ENCODE results near the gene GRID1.
A peak's percentile ranks its signal among the peaks of the same experiment; 100 is the strongest.

Gene GRID1

GRCh38 chr10:86319676-86320075 is 46.9 kb downstream of the GRID1 start:
- no peak overlapping the region for H3K4ac ChIP-seq (ENCODE audit: low read depth, low read length)
- H3K18ac ChIP-seq (ENCODE audit: low read length) = no peak overlapping the region
- H3K4me1 ChIP-seq (ENCODE audit: control insufficient read depth, low read depth, low read length) = no peaks in the 10 kb centered on the region
- no peak overlapping the region for H3K27ac ChIP-seq (ENCODE audit: low read depth, low read length)
- no peak overlapping the region for H3K4me2 ChIP-seq (ENCODE audit: low read length)
- H3K79me2 ChIP-seq (ENCODE audit: control insufficient read depth, insufficient read depth, low read length) = no peaks in the 10 kb centered on the region
- H3K23ac ChIP-seq (ENCODE audit: low read length) = no peak overlapping the region
- no peak for DNase-seq
- no peaks in the 10 kb centered on the region for H3K27me3 ChIP-seq (ENCODE audit: insufficient read depth, low read length, poor library complexity)
- H2AK5ac ChIP-seq (ENCODE audit: low read length) = no peak overlapping the region
- H3K4me3 ChIP-seq (ENCODE audit: low read length) = no peak overlapping the region
- H3K56ac ChIP-seq (ENCODE audit: low read length) = no peak overlapping the region
- H3K36me3 ChIP-seq (ENCODE audit: control insufficient read depth, insufficient read depth, low read length) = no peaks in the 10 kb centered on the region
- H4K8ac ChIP-seq (ENCODE audit: low read depth, low read length) = no peak overlapping the region
- no peak overlapping the region for H2BK15ac ChIP-seq (replicated peaks; ENCODE audit: low read depth)
- no peak overlapping the region for H2BK120ac ChIP-seq (ENCODE audit: low read depth, low read length)
- no peak overlapping the region for H2BK5ac ChIP-seq (ENCODE audit: low read length)
- H3K79me1 ChIP-seq (ENCODE audit: low read length) = no peaks in the 10 kb centered on the region
- H3K9ac ChIP-seq (ENCODE audit: low read length) = no peak overlapping the region
- no CpG with 5 or more reads among the region's 4 CpGs for WGBS (ENCODE audit: extremely low coverage, insufficient coverage, low lambda C conversion rate)
- H4K5ac ChIP-seq (ENCODE audit: low read length) = no peak overlapping the region

- Histone ChIP-seq H3K23ac (ENCODE audit: low read length) (no peak overlapping the region), H4K8ac (ENCODE audit: low read depth, low read length) (no peak overlapping the region), H3K18ac (ENCODE audit: low read length) (no peak overlapping the region), H4K5ac (ENCODE audit: low read length) (no peak overlapping the region), H2BK5ac (ENCODE audit: low read length) (no peak overlapping the region), H2AK5ac (ENCODE audit: low read length) (no peak overlapping the region), H3K4me1 (ENCODE audit: control insufficient read depth, low read depth, low read length) (no peaks in the 10 kb centered on the region), H3K36me3 (ENCODE audit: control insufficient read depth, insufficient read depth, low read length) (no peaks in the 10 kb centered on the region), H3K79me2 (ENCODE audit: control insufficient read depth, insufficient read depth, low read length) (no peaks in the 10 kb centered on the region), H3K4ac (ENCODE audit: low read depth, low read length) (no peak overlapping the region), H3K4me2 (ENCODE audit: low read length) (no peak overlapping the region), H3K27me3 (ENCODE audit: insufficient read depth, low read length, poor library complexity) (no peaks in the 10 kb centered on the region), H2BK120ac (ENCODE audit: low read depth, low read length) (no peak overlapping the region), H3K9ac (ENCODE audit: low read length) (no peak overlapping the region), H3K27ac (ENCODE audit: low read depth, low read length) (no peak overlapping the region), H2BK15ac (replicated peaks; ENCODE audit: low read depth) (no peak overlapping the region), H3K79me1 (ENCODE audit: low read length) (no peaks in the 10 kb centered on the region), H3K4me3 (ENCODE audit: low read length) (no peak overlapping the region), H3K56ac (ENCODE audit: low read length) (no peak overlapping the region)
- DNase-seq = peak; percentile 23
- no CpG with 5 or more reads among the region's 4 CpGs for WGBS (ENCODE audit: extremely low coverage, insufficient coverage, low lambda C conversion rate)
These were observed 48.5 kb downstream of the GRID1 start for GRCh38 chr10:86317949-86318725.

- H4K5ac ChIP-seq (ENCODE audit: low read length) = no peak overlapping the region
- H3K4ac ChIP-seq (ENCODE audit: low read depth, low read length) = no peak overlapping the region
- WGBS (ENCODE audit: extremely low coverage, insufficient coverage, low lambda C conversion rate) = no CpG with 5 or more reads among the region's 5 CpGs
- H3K18ac ChIP-seq (ENCODE audit: low read length) = no peak overlapping the region
- H3K4me3 ChIP-seq (ENCODE audit: low read length) = no peak overlapping the region
- no peak overlapping the region for H2BK5ac ChIP-seq (ENCODE audit: low read length)
- H4K8ac ChIP-seq (ENCODE audit: low read depth, low read length) = no peak overlapping the region
- no peaks in the 10 kb centered on the region for H3K79me2 ChIP-seq (ENCODE audit: control insufficient read depth, insufficient read depth, low read length)
- no peak overlapping the region for H3K9ac ChIP-seq (ENCODE audit: low read length)
- no peaks in the 10 kb centered on the region for H3K79me1 ChIP-seq (ENCODE audit: low read length)
- no peak overlapping the region for H2BK15ac ChIP-seq (replicated peaks; ENCODE audit: low read depth)
- H3K23ac ChIP-seq (ENCODE audit: low read length) = no peak overlapping the region
- H3K4me1 ChIP-seq (ENCODE audit: control insufficient read depth, low read depth, low read length) = no peaks in the 10 kb centered on the region
- no peak for DNase-seq
- H3K27ac ChIP-seq (ENCODE audit: low read depth, low read length) = no peak overlapping the region
- H3K4me2 ChIP-seq (ENCODE audit: low read length) = no peak overlapping the region
- H3K36me3 ChIP-seq (ENCODE audit: control insufficient read depth, insufficient read depth, low read length) = no peaks in the 10 kb centered on the region
- H2BK120ac ChIP-seq (ENCODE audit: low read depth, low read length) = no peak overlapping the region
- H2AK5ac ChIP-seq (ENCODE audit: low read length) = no peak overlapping the region
- H3K56ac ChIP-seq (ENCODE audit: low read length) = no peak overlapping the region
- no peaks in the 10 kb centered on the region for H3K27me3 ChIP-seq (ENCODE audit: insufficient read depth, low read length, poor library complexity)
These were observed 49.6 kb downstream of the GRID1 start for GRCh38 chr10:86316990-86317389.

GRCh38 chr10:86316274-86316835 is 50.2 kb downstream of the GRID1 start:
- H3K27me3 ChIP-seq (ENCODE audit: insufficient read depth, low read length, poor library complexity) = no peaks in the 10 kb centered on the region
- H3K18ac ChIP-seq (ENCODE audit: low read length) = no peak overlapping the region
- no peak for DNase-seq
- no peak overlapping the region for H4K5ac ChIP-seq (ENCODE audit: low read length)
- H3K27ac ChIP-seq (ENCODE audit: low read depth, low read length) = no peak overlapping the region
- no peaks in the 10 kb centered on the region for H3K79me1 ChIP-seq (ENCODE audit: low read length)
- H3K4me2 ChIP-seq (ENCODE audit: low read length) = no peak overlapping the region
- H3K56ac ChIP-seq (ENCODE audit: low read length) = no peak overlapping the region
- no peak overlapping the region for H2BK15ac ChIP-seq (replicated peaks; ENCODE audit: low read depth)
- no peak overlapping the region for H3K9ac ChIP-seq (ENCODE audit: low read length)
- no peak overlapping the region for H3K4me3 ChIP-seq (ENCODE audit: low read length)
- no peak overlapping the region for H3K4ac ChIP-seq (ENCODE audit: low read depth, low read length)
- H3K79me2 ChIP-seq (ENCODE audit: control insufficient read depth, insufficient read depth, low read length) = no peaks in the 10 kb centered on the region
- no peak overlapping the region for H4K8ac ChIP-seq (ENCODE audit: low read depth, low read length)
- no peak overlapping the region for H2BK120ac ChIP-seq (ENCODE audit: low read depth, low read length)
- H3K4me1 ChIP-seq (ENCODE audit: control insufficient read depth, low read depth, low read length) = no peaks in the 10 kb centered on the region
- H2AK5ac ChIP-seq (ENCODE audit: low read length) = no peak overlapping the region
- no peaks in the 10 kb centered on the region for H3K36me3 ChIP-seq (ENCODE audit: control insufficient read depth, insufficient read depth, low read length)
- no peak overlapping the region for H2BK5ac ChIP-seq (ENCODE audit: low read length)
- H3K23ac ChIP-seq (ENCODE audit: low read length) = no peak overlapping the region
- WGBS (ENCODE audit: extremely low coverage, insufficient coverage, low lambda C conversion rate) = no CpG with 5 or more reads among the region's 4 CpGs

- no peak overlapping the region for H2BK120ac ChIP-seq (ENCODE audit: low read depth, low read length)
- no peak overlapping the region for H3K23ac ChIP-seq (ENCODE audit: low read length)
- no peak overlapping the region for H3K56ac ChIP-seq (ENCODE audit: low read length)
These were observed 51.0 kb downstream of the GRID1 start for GRCh38 chr10:86315549-86315942.

More at GRCh38 chr10:86315549-86315942, 51.0 kb downstream of the GRID1 start:
- no peak overlapping the region for H3K18ac ChIP-seq (ENCODE audit: low read length)
- no peak overlapping the region for H3K4me2 ChIP-seq (ENCODE audit: low read length)
- no peaks in the 10 kb centered on the region for H3K79me1 ChIP-seq (ENCODE audit: low read length)
- H3K27ac ChIP-seq (ENCODE audit: low read depth, low read length) = no peak overlapping the region
- no peak overlapping the region for H3K9ac ChIP-seq (ENCODE audit: low read length)
- H2BK5ac ChIP-seq (ENCODE audit: low read length) = no peak overlapping the region
- no peaks in the 10 kb centered on the region for H3K36me3 ChIP-seq (ENCODE audit: control insufficient read depth, insufficient read depth, low read length)
- H3K4me3 ChIP-seq (ENCODE audit: low read length) = no peak overlapping the region
- H3K27me3 ChIP-seq (ENCODE audit: insufficient read depth, low read length, poor library complexity) = no peaks in the 10 kb centered on the region
- H3K4ac ChIP-seq (ENCODE audit: low read depth, low read length) = no peak overlapping the region
- no peak for DNase-seq
- H2AK5ac ChIP-seq (ENCODE audit: low read length) = no peak overlapping the region
- H2BK15ac ChIP-seq (replicated peaks; ENCODE audit: low read depth) = no peak overlapping the region
- no peak overlapping the region for H4K5ac ChIP-seq (ENCODE audit: low read length)
- H3K79me2 ChIP-seq (ENCODE audit: control insufficient read depth, insufficient read depth, low read length) = no peaks in the 10 kb centered on the region
- H4K8ac ChIP-seq (ENCODE audit: low read depth, low read length) = no peak overlapping the region
- no peaks in the 10 kb centered on the region for H3K4me1 ChIP-seq (ENCODE audit: control insufficient read depth, low read depth, low read length)
